Esophagus mucosa (tissue), 1 donor: Measurements from ENCODE around the gene LAMTOR4. TPM values are rescaled to one million over a fixed set of nuclear protein-coding genes. Genes with fewer than 3 reads are reported as not detected.

ENCODE experiments used
- total RNA-seq: library from RNA; stranded (reverse); gene quantifications from one replicate; pipeline ENCODE4 v1.2.4, GENCODE V29; 2023
- donor health status: DM: yes; HTN: yes; CAD: no.

LAMTOR4 gene
- total RNA-seq, 1 donor from 2014 or later: 71.1 TPM

Other genes starting within 250 kb of the LAMTOR4 start
- gene TRIM4, start 229.4 kb upstream of the LAMTOR4 start, total RNA-seq: 13.9 TPM
- 0.20 TPM for gene GJC3, start 219.3 kb upstream of the LAMTOR4 start, total RNA-seq
- 10.8 TPM for gene AZGP1, start 172.9 kb upstream of the LAMTOR4 start, total RNA-seq
- 62.4 TPM for gene ZKSCAN1, start 133.3 kb upstream of the LAMTOR4 start, total RNA-seq
- 3.7 TPM for gene ZSCAN21, start 99.1 kb upstream of the LAMTOR4 start, total RNA-seq
- 12.4 TPM for gene ZNF3, start 67.2 kb upstream of the LAMTOR4 start, total RNA-seq
- gene COPS6, start 59.9 kb upstream of the LAMTOR4 start, total RNA-seq: 95.0 TPM
- gene MCM7, start 47.5 kb upstream of the LAMTOR4 start, total RNA-seq: 53.0 TPM
- 15.1 TPM for gene AP4M1, start 47.3 kb upstream of the LAMTOR4 start, total RNA-seq
- 23.3 TPM for gene TAF6, start 29.6 kb upstream of the LAMTOR4 start, total RNA-seq
- 3.4 TPM for gene CNPY4, start 29.3 kb upstream of the LAMTOR4 start, total RNA-seq
- gene MBLAC1, start 22.0 kb upstream of the LAMTOR4 start, total RNA-seq: 1.7 TPM
- 16.3 TPM for gene TRAPPC14, start 9.8 kb downstream of the LAMTOR4 start, total RNA-seq
- 5.6 TPM for gene GAL3ST4, start 19.7 kb downstream of the LAMTOR4 start, total RNA-seq
- 0.20 TPM for gene GPC2, start 28.5 kb downstream of the LAMTOR4 start, total RNA-seq
- 0.48 TPM for gene STAG3, start 29.0 kb downstream of the LAMTOR4 start, total RNA-seq
- gene PVRIG, start 71.0 kb downstream of the LAMTOR4 start, total RNA-seq: 0.36 TPM
- gene SPDYE3, start 158.8 kb downstream of the LAMTOR4 start, total RNA-seq: not detected
- gene PILRB, start 209.2 kb downstream of the LAMTOR4 start, total RNA-seq: 15.0 TPM
- 2.7 TPM for gene PILRA, start 224.6 kb downstream of the LAMTOR4 start, total RNA-seq